ENCODE results near the gene ZNF689. TPM values are rescaled to one million over a fixed set of nuclear protein-coding genes. Genes with fewer than 3 reads are reported as not detected.

Gene ZNF689
- total and polyA plus RNA-seq, 2 of the 13 experiments (the other 11 are each of a cell fraction or from before 2014, with no cell fraction given), result 9.7 to 19.5 TPM

- H3K79me2 ChIP-seq (ENCODE audit: insufficient read depth, low read length), result peaks cover 2% of the 10 kb centered on the region
- no peak overlapping the region for H3K27ac ChIP-seq (ENCODE audit: extremely low read length, insufficient read depth, low read length)
- intact Hi-C loops (cut with micrococcal nuclease; ENCODE audit: unreplicated experiment) (no loop called here), in situ Hi-C loops (cut with HindIII; ENCODE audit: extremely low pct_ligation_motif_present, low pct_unique_long_range_greater_than_20kb) (loop anchor here (5.0 kb wide), 1 partner anchor 48 kb away; no protein-coding TSS in a partner anchor)
- DNase-seq (ENCODE audit: low spot score), result no peak
- no peaks in the 10 kb centered on the region for H3K27me3 ChIP-seq (ENCODE audit: control insufficient read depth in 1 of 2, insufficient read depth in 2 of 2, low read length in 2 of 2)
- H3K9me3 ChIP-seq (ENCODE audit: low read length), result no peaks in the 10 kb centered on the region
- ATAC-seq, result no peak
- ChIA-PET CTCF (ENCODE audit: low intra/inter-chr PET ratio, low total read pairs) (no interaction called here), POLR2A (interaction anchor here (1.2 to 1.3 kb wide), 2 partner anchors 16 to 40 kb away, joined by 3 to 5 read pairs; partner anchors contain the start of genes ZNF747 and ZNF764)
- peak; percentile 8 for FAIRE-seq
- H3K9ac ChIP-seq (ENCODE audit: insufficient read depth, low read depth, low read length), result no peak overlapping the region
- no peaks in the 10 kb centered on the region for H4K20me1 ChIP-seq (ENCODE audit: insufficient read depth, low read length)
- 92% methylated on average over 1 of the region's 1 CpG for WGBS (ENCODE audit: low lambda C conversion rate)
- no peak overlapping the region for H3K4me3 ChIP-seq (replicated peaks in 1 of 3; ENCODE audit: insufficient read depth in 1 of 3, low read depth in 2 of 3, low read length in 3 of 3)
- H3K4me1 ChIP-seq (ENCODE audit: insufficient read depth, low read length), result peaks cover 50% of the 10 kb centered on the region
- no peak overlapping the region for H3K4me2 ChIP-seq (ENCODE audit: low read depth, low read length)
- TF ChIP-seq ZNF33A (CRISPR knock-in tag; IDR thresholded peaks at IDR 0.05; ENCODE audit: borderline replicate concordance), result no peak
- no peak for TF ChIP-seq ZNF263 (CRISPR knock-in tag; IDR thresholded peaks at IDR 0.05)
- TF ChIP-seq ZNF230 (CRISPR knock-in tag; IDR thresholded peaks at IDR 0.05), result no peak
- TF ChIP-seq, protein P1, sequence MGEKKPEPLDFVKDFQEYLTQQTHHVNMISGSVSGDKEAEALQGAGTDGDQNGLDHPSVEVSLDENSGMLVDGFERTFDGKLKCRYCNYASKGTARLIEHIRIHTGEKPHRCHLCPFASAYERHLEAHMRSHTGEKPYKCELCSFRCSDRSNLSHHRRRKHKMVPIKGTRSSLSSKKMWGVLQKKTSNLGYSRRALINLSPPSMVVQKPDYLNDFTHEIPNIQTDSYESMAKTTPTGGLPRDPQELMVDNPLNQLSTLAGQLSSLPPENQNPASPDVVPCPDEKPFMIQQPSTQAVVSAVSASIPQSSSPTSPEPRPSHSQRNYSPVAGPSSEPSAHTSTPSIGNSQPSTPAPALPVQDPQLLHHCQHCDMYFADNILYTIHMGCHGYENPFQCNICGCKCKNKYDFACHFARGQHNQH (CRISPR knock-in tag; IDR thresholded peaks at IDR 0.05), result no peak
- H3K36me3 ChIP-seq (replicated peaks in 1 of 2; ENCODE audit: control insufficient read depth in 1 of 2, insufficient read depth in 2 of 2, low read length in 2 of 2), result 0 out of 5 replicates have a peak, but pooled peaks cover 0 to 2% of the 10 kb centered on the region in 2 experiments
- BruUV-seq (replicated peaks), result no TSS peak
- no peak overlapping the region for H2AFZ ChIP-seq (ENCODE audit: low read length)
Observed at GRCh38 chr16:30574678-30575077, 35.5 kb downstream of the ZNF689 start.

- peak within 1 kb of the TSS; percentile 93 for H3K9ac ChIP-seq (ENCODE audit: insufficient read depth, low read depth, low read length)
- ATAC-seq, result peak; percentile 89
- peak within 1 kb of the TSS; percentile 89 for H3K27ac ChIP-seq (ENCODE audit: extremely low read length, insufficient read depth, low read length)
- peak within 1 kb of the TSS; percentile 89 to 97 (median 93) for H3K4me3 ChIP-seq (replicated peaks in 1 of 3; ENCODE audit: insufficient read depth in 1 of 3, low read depth in 2 of 3, low read length in 3 of 3)
- H3K9me3 ChIP-seq (ENCODE audit: low read length), result no peaks in the 10 kb centered on the region
- H2AFZ ChIP-seq (ENCODE audit: low read length), result peak within 1 kb of the TSS; percentile 50
- H3K36me3 ChIP-seq (replicated peaks in 1 of 2; ENCODE audit: control insufficient read depth in 1 of 2, insufficient read depth in 2 of 2, low read length in 2 of 2), result no peaks in the 10 kb centered on the region
- H4K20me1 ChIP-seq (ENCODE audit: insufficient read depth, low read length), result no peaks in the 10 kb centered on the region
- FAIRE-seq, result peak; percentile 94
- DNase-seq (ENCODE audit: low spot score), result peak; percentile 93
- in situ Hi-C loops (cut with HindIII; ENCODE audit: extremely low pct_ligation_motif_present, low pct_unique_long_range_greater_than_20kb), result loop anchor here (5.0 kb wide), 1 partner anchor 51 kb away; no protein-coding TSS in a partner anchor
- no peaks in the 10 kb centered on the region for H3K27me3 ChIP-seq (ENCODE audit: control insufficient read depth in 1 of 2, insufficient read depth in 2 of 2, low read length in 2 of 2)
- peaks cover 71% of the 10 kb centered on the region for H3K4me1 ChIP-seq (ENCODE audit: insufficient read depth, low read length)
- POLR2A ChIA-PET, result interaction anchor here (0.7 to 3.3 kb wide), 23 partner anchors 13 to 176 kb away, joined by 3 to 73 read pairs (median 4); partner anchors contain the start of genes DCTPP1, FBRS, ZNF48 and ZNF689
- intact Hi-C loops (cut with micrococcal nuclease; ENCODE audit: unreplicated experiment), result loop anchor here (1.0 to 2.0 kb wide), 3 partner anchors 13 to 39 kb away; partner anchors contain the start of genes ZNF689 and ZNF764
- under 1% methylated on average over 33 of the region's 67 CpGs for WGBS (ENCODE audit: low lambda C conversion rate)
- peaks cover 2% of the 10 kb centered on the region for H3K79me2 ChIP-seq (ENCODE audit: insufficient read depth, low read length)
- H3K4me2 ChIP-seq (ENCODE audit: low read depth, low read length), result peak within 1 kb of the TSS; percentile 94
- CTCF ChIA-PET (ENCODE audit: low intra/inter-chr PET ratio, low total read pairs), result no interaction called here
- BruUV-seq (replicated peaks), result TSS peak; percentile 74
- TF ChIP-seq PHF5A (CRISPR knock-in tag; IDR thresholded peaks at IDR 0.05; ENCODE audit: low read depth, unreplicated experiment), result no peak
- peak; percentile 20 for TF ChIP-seq SRSF1 (optimal IDR thresholded peaks at IDR 0.05; ENCODE audit: low read depth, low read length)
- peak; percentile 70 for TF ChIP-seq ZNF501 (CRISPR knock-in tag; IDR thresholded peaks at IDR 0.05)
- TF ChIP-seq ZNF839 (CRISPR knock-in tag; IDR thresholded peaks at IDR 0.05; ENCODE audit: borderline replicate concordance), result no peak
- no peak for TF ChIP-seq NFE2L2 (IDR thresholded peaks at IDR 0.05; ENCODE audit: low read length)
- TF ChIP-seq TAF1 (CRISPR knock-in tag; IDR thresholded peaks at IDR 0.05), result peak; percentile 70; the same call in 1 of the 2 replicates
- TF ChIP-seq ZNF740 (CRISPR knock-in tag; IDR thresholded peaks at IDR 0.05), result no peak
- TF ChIP-seq THAP9 (CRISPR knock-in tag; IDR thresholded peaks at IDR 0.05; ENCODE audit: borderline replicate concordance), result peak; percentile 94
Observed at GRCh38 chr16:30571445-30572322, 38.5 kb downstream of the ZNF689 start, which contains the start of gene ZNF688. ZNF688 (minus strand) TSS chr16:30571714; CDS start chr16:30571629, 85 bp downstream.

Data from HepG2 (cell line).